ENCODE results near the gene JAZF1.

Gene JAZF1

GRCh38 chr7:28180364-28181147 lies at the start of gene JAZF1:
Gene JAZF1 (minus strand): TSS chr7:28180795.
- DNase-seq (ENCODE audit: low spot score), result peak; percentile 47

DNA sequence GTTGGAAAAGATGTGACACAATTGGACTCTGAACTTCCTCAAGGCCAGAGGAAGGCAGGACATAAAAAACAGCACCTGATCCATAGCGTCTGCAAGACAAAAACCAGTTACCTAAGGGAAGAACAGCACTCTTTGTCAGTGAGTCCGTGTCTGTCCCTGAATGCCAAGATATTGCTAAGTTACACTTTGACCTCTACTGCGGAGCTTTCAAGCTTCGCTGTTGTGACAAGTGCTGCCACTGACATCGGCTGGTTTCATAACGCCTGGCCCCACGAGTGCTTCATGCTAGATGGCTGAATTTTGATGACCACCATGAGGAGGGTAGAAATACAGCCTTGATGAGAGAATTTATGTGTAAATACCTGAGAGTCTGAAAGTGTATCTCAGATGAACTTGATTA lies 49.7 kb upstream of the JAZF1 start:
- no peak for DNase-seq (ENCODE audit: low spot score)

- DNase-seq (ENCODE audit: low spot score), result no peak
Observed at GRCh38 chr7:28228396-28228795, 47.8 kb upstream of the JAZF1 start.

DNA sequence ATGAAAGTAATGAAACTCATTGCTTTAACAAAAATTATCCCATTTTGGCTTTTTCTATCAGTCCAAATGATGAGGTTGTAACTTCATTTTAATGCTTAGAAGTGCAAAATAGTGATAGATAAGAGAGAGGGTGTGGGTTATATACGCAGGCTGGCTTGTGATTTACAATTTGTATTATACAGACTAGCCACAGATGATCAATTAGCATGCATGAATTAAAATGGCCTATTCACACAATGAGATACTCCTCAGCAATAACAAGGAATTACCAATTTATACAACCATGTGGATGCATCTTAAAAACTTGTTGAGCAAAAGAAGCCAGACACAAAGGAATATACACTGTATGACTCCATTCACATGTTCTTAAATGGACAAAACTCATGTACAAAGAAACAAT lies 45.4 kb upstream of the JAZF1 start:
- DNase-seq (ENCODE audit: low spot score), result no peak

- no peak for DNase-seq (ENCODE audit: low spot score)
Observed at GRCh38 chr7:28225576-28225975, 45.0 kb upstream of the JAZF1 start.

- no peak for DNase-seq (ENCODE audit: low spot score)
Observed at GRCh38 chr7:28224675-28225074, 44.1 kb upstream of the JAZF1 start.

DNA sequence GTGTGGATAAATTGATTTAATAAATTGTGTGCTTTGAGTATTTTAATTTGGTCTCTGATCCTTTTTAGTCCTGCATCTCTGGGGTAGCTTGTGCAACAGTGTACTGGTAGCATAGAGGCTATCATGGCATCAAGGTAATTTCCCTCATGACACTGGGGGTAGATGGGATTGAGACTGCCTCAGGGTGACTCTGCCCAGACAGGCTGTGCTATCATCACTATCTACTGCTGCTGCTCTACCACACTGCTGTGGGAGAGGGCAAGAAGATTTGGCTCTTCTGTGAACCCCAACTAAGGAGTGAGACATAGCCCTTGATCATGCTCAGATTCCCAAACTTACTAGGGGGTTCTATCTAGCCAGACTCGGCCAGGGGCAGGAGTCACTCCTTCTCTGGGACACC lies 43.6 kb upstream of the JAZF1 start:
- DNase-seq (ENCODE audit: low spot score), result no peak

GRCh38 chr7:28222636-28223035 lies 42.0 kb upstream of the JAZF1 start:
- DNase-seq (ENCODE audit: low spot score), result no peak

- no peak for DNase-seq (ENCODE audit: low spot score)
Observed at GRCh38 chr7:28219793-28220192, 39.2 kb upstream of the JAZF1 start.

DNA sequence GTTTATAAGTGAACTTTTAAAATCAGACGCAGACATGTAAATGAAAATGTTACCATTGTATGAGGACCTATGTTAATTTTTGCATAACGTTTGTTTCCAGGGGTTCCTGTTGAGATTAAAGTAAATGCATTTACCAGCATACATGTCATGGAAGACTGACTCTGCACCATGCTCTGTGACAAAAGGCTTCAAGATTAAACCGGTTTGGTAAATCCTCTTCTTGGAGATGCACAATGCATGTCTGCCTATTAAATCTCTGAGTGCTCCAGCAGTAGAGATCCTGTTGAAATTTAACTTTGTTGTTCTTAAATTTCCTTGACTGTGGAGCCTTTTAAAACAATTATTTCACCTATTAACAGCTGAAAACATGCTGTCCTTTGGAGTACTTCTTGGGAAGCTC lies 36.5 kb upstream of the JAZF1 start:
- no peak for DNase-seq (ENCODE audit: low spot score)

GRCh38 chr7:28211006-28211405 lies 30.4 kb upstream of the JAZF1 start:
- no peak for DNase-seq (ENCODE audit: low spot score)

DNA sequence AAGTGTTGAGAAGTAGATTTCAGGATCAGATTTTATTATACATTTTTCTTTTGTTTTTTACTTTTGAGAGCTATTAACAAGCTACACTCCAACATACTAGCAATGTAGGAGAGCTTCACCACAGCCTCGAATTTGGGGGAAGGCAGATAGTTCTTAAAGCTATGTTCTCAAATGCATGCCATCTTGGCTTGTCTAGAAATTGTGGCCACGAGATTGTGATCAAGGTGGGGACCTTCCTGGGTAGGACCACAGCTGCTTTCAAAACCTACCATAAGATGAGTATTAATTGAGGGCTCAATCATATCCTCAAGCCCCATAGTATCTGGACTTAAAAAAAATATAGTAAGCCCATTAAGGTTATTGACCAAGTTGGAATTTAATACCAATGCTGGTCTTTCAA lies 27.9 kb upstream of the JAZF1 start:
- no peak for DNase-seq (ENCODE audit: low spot score)

GRCh38 chr7:28207486-28208158 lies 27.0 kb upstream of the JAZF1 start:
- peak; percentile 12 for DNase-seq (ENCODE audit: low spot score)

DNA sequence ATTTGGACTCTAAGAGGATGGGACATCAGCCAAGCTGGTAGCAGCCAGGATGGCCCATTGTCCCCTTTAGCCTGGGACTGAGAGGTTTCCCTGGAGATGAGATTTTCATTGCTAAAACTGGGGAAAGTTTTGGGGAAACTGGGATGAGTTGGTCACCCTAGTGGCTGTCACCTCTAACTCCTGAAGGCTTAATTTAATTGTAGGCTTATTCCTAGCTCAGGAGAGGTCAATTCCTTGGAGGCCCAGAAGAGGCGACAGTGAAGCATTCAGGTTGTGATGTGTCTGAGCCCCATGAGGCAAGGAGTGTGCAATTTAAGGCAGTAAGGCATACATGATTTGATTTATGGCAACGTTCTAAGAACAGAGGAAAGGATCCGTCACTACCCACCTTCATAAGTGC lies 24.9 kb upstream of the JAZF1 start:
- DNase-seq (ENCODE audit: low spot score), result no peak

DNA sequence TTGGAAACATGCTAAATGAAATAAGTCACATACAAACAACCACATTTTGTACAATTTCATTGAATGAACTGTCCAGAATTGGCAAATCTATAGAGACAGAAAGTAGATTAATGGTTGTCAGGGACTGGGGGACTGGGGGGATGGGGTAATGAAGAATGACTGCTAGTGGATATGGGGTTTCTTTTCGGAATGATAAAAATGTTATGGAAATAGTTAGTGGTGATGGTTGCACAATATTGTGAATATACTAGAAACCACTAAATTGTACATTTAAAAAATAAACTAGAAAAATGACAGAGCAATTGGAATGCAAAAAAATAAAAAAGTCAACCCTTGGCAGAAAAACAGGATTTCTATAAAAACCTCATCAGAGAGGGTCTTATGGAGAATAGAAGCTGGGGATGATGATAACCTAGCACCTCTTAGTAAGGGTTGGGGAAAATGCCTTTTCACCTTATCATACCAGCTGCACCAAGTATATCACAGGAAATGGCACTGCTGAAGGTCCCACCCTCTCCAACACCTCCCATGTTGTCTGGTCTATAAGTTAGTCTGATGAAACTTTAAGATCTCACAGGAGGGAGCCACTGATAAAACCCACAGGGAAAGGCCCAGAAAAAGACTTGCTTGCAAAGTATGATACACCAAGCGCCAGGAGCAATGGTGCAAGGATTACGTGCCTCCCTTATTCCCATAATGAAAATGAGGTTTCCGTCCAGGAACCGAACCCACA lies 23.1 kb upstream of the JAZF1 start:
- DNase-seq (ENCODE audit: low spot score), result no peak

GRCh38 chr7:28202222-28202621 lies 21.6 kb upstream of the JAZF1 start:
- no peak for DNase-seq (ENCODE audit: low spot score)

DNA sequence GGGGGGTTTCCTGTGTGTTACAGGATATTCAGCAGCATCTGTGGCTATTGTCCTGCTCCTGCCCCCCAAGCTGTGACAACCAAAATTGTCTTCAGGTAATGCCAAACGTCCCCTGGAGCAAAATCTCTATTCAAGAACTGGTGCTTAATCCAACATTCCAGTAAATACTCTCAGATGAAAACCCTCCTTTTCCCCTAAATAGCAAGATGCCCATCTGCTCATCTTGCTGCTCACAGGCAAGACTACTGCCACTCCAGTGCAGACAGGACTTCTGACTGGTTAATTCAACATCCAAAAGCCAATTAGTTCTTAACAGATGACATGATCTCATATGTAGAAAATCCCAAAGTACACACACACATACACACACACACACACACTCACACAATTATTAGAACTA lies 20.5 kb upstream of the JAZF1 start:
- DNase-seq (ENCODE audit: low spot score), result no peak

GRCh38 chr7:28200598-28200997 lies 20.0 kb upstream of the JAZF1 start:
- no peak for DNase-seq (ENCODE audit: low spot score)

GRCh38 chr7:28199021-28199510 lies 18.5 kb upstream of the JAZF1 start:
- DNase-seq (ENCODE audit: low spot score), result no peak

- no peak for DNase-seq (ENCODE audit: low spot score)
Observed at GRCh38 chr7:28195910-28196620, 15.5 kb upstream of the JAZF1 start.

DNA sequence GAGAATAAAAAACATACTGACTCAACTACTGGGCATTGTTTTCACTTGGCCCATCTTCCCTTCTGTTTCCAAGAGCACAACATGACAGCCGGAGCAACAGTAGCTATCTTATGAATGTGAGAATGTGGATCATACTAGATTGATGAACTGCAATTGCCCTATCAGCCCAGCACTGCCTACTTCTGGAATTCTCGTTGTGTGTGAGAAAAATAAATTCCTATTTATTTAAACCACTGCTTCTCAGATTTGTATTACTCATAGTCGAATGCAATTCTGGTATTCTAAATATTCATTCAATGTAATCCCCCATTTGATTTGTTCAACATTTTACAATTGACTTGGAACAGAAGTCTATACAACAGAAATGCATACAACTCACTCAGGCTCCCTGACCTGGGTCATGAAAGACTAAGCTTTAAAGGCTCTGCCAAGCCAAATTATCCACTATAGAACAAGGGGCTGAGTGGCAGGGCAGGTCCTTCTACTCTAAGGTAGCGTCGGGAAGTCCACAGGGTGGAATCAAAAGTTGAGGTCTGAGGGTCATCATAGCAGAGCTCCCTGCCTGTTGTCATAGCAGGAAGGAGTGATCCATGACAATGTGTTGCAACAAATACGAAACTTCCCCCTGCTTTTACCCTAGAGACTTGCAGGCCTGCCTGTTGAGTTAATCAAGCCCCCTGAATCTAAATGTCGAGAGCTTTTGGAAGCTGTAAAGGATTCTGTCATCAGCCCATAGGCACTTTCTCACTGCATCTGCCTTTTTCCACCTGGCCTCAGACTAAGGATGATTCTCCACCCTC lies 12.4 kb upstream of the JAZF1 start:
- DNase-seq (ENCODE audit: low spot score), result no peak
